Stomach (tissue), 9 donors: Measurements from ENCODE around the gene PTPRD. TPM values are rescaled to one million over a fixed set of nuclear protein-coding genes. Genes with fewer than 3 reads are reported as not detected.

Experiments used
- DNase-seq, 2 donors: peaks; one replicate each; pipeline versions ENCODE4 v3.0.0 to v3.0.0-alpha.2; 2013 to 2019
- H3K27ac ChIP-seq, 5 donors: fragments of 200-600 bp in 4 of 5; sonication (generic) in 4 of 5; one replicate each; pipeline ENCODE4 v1.5.1; 2013 to 2019; ENCODE audit warnings: mild to moderate bottlenecking in 1 of 5, moderate library complexity in 1 of 5
- H3K27me3 ChIP-seq, 3 donors: fragments of 200-600 bp; sonication (generic); one replicate each; pipeline ENCODE4 v1.5.1; 2017 to 2019; ENCODE audit warnings: mixed run types in 1 of 3
- H3K36me3 ChIP-seq, 4 donors: fragments of 200-600 bp; sonication (generic); 1 replicate in 3 of 4; 2 replicates in 1 of 4; pipeline ENCODE4 v1.5.1; 2016 to 2019
- H3K4me1 ChIP-seq, 4 donors: fragments of 200-600 bp; sonication (generic); one replicate each; pipeline ENCODE4 v1.5.1; 2016 to 2019
- H3K4me3 ChIP-seq, 4 donors: fragments of 200-600 bp; sonication (generic) in 3 of 4; one replicate each; pipeline ENCODE4 v1.5.1; 2016 to 2019; ENCODE audit warnings: mild to moderate bottlenecking in 1 of 4
- H3K9me3 ChIP-seq, 4 donors: fragments of 200-600 bp; sonication (generic); one replicate each; pipeline ENCODE4 v1.5.1; 2016 to 2019
- CTCF ChIP-seq, 7 experiments: fragments of 450-650 bp in 4 of 7; fragments of 200-600 bp in 3 of 7; sonication (generic) in 3 of 7; IDR thresholded peaks; one replicate each; pipeline ENCODE4 v1.5.1; 2016 to 2019; ENCODE audit warnings: antibody characterized with exemption in 7 of 7, control low read depth in 2 of 7, mild to moderate bottlenecking in 1 of 7
- EP300 ChIP-seq: sonication (generic); formaldehyde crosslinking; IDR thresholded peaks from one replicate; pipeline ENCODE4 v1.6.1; 2017; ENCODE audit warnings: antibody characterized with exemption
- POLR2A ChIP-seq, 4 donors: fragments of 450-650 bp; IDR thresholded peaks; one replicate each; pipeline ENCODE4 v1.6.1; 2016; ENCODE audit warnings: antibody characterized with exemption in 4 of 4, control low read depth in 2 of 4, mild to moderate bottlenecking in 1 of 4, moderate library complexity in 1 of 4
- POLR2AphosphoS5 ChIP-seq, 3 donors: sonication (generic); formaldehyde crosslinking; IDR thresholded peaks; one replicate each; pipeline ENCODE4 v1.6.1; 2016; ENCODE audit warnings: antibody characterized with exemption in 3 of 3
- WGBS, 5 donors: extraction: QIAGEN DNeasy Blood & Tissue Kit in 3 of 5; methylation state at CpG; one replicate each; pipeline versions ENCODE4 v1.1.5 to v1.1.7; 2013 to 2018; 5-methylcytosine and 5-hydroxymethylcytosine counted together
- intact Hi-C: fragments of 100-400 bp; cut with DNase I; formaldehyde crosslinking; loops from one replicate; pipeline ENCODE4 v1.15.1; 2023; ENCODE audit warnings: low total_unique reads
- polyA plus RNA-seq, 3 donors: library from polyadenylated mRNA; stranded (reverse); fragments of 200-250 nt; gene quantifications; one replicate each; pipeline ENCODE4 v1.2.3, GENCODE V29; 2013
- total RNA-seq, 5 donors: library from RNA; depleted of rRNA; stranded (reverse); fragments of >200 nt; gene quantifications; one replicate each; pipeline versions ENCODE4 v1.1.0 to v1.2.3, GENCODE V29; 2014 to 2016
- donor health status: healthy with polysubstance abuse.
- donor health status: Bipolar disorder and iron deficiency.
- donor health status: healthy.

PTPRD gene
- total and polyA plus RNA-seq, 8 donors, result 0.12 to 53.1 (median 1.2) TPM

- Histone ChIP-seq H3K4me1 (peaks cover 0 to 5% (median 0%) of the 10 kb centered on the region in 4 donors), H3K4me3 (no peak overlapping the region), H3K27ac (no peak overlapping the region), H3K27me3 (no peaks in the 10 kb centered on the region), H3K9me3 (no peaks in the 10 kb centered on the region), H3K36me3 (no peaks in the 10 kb centered on the region)
- TF ChIP-seq POLR2AphosphoS5 (IDR thresholded peaks at IDR 0.05), result no peak
- no peak for TF ChIP-seq POLR2A (IDR thresholded peaks at IDR 0.05)
- TF ChIP-seq EP300, result no peak
- no peak for TF ChIP-seq CTCF (IDR thresholded peaks at IDR 0.05)
- DNase-seq, result no peak
- intact Hi-C loops, result no loop called here
- 94 to 100% (median 100%) methylated on average over 1 of the region's 1 CpG for WGBS, 5 donors
These were observed 2137.9 kb downstream of the PTPRD start for GRCh38 chr9:8474937-8475336.

- Histone ChIP-seq H3K27me3 (no peaks in the 10 kb centered on the region), H3K4me3 (no peak overlapping the region), H3K36me3 (no peaks in the 10 kb centered on the region), H3K9me3 (no peaks in the 10 kb centered on the region), H3K27ac (no peak overlapping the region), H3K4me1 (peaks cover 0 to 5% (median 0%) of the 10 kb centered on the region in 4 donors)
- no peak for DNase-seq
- intact Hi-C loops, result no loop called here
- WGBS, 5 donors, result 91 to 95% (median 92%) methylated on average over 10 of the region's 10 CpGs
- TF ChIP-seq POLR2AphosphoS5 (IDR thresholded peaks at IDR 0.05) (no peak), EP300 (no peak), CTCF (IDR thresholded peaks at IDR 0.05) (no peak), POLR2A (IDR thresholded peaks at IDR 0.05) (no peak)
These were observed 2139.4 kb downstream of the PTPRD start for GRCh38 chr9:8473244-8474020.

- intact Hi-C loops, result no loop called here
- H3K9me3 ChIP-seq, result no peaks in the 10 kb centered on the region
- 69 to 77% (median 72%) methylated on average over 3 of the region's 3 CpGs for WGBS, 5 donors
These were observed 2144.7 kb downstream of the PTPRD start for GRCh38 chr9:8468045-8468637.

GRCh38 chr9:8457816-8458215, 2155.0 kb downstream of the PTPRD start:
- H3K36me3 ChIP-seq, result no peaks in the 10 kb centered on the region
- DNase-seq, result no peak
- WGBS, 5 donors, result 72 to 89% (median 79%) methylated on average over 2 of the region's 2 CpGs
- intact Hi-C loops, result no loop called here
- no peaks in the 10 kb centered on the region for H3K4me1 ChIP-seq
- H3K4me3 ChIP-seq, result no peak overlapping the region
- H3K9me3 ChIP-seq, result no peaks in the 10 kb centered on the region
- H3K27me3 ChIP-seq, result no peaks in the 10 kb centered on the region
- no peak overlapping the region for H3K27ac ChIP-seq
- TF ChIP-seq POLR2A (IDR thresholded peaks at IDR 0.05) (no peak), EP300 (no peak), POLR2AphosphoS5 (IDR thresholded peaks at IDR 0.05) (no peak), CTCF (IDR thresholded peaks at IDR 0.05) (no peak)

More at GRCh38 chr9:8468045-8468637, 2144.7 kb downstream of the PTPRD start:
- DNase-seq, result no peak
- Histone ChIP-seq H3K27ac (no peak overlapping the region), H3K36me3 (no peaks in the 10 kb centered on the region), H3K27me3 (no peaks in the 10 kb centered on the region), H3K4me1 (peaks cover 0 to 5% (median 0%) of the 10 kb centered on the region in 4 donors), H3K4me3 (no peak overlapping the region)
- no peak for TF ChIP-seq EP300
- no peak for TF ChIP-seq CTCF (IDR thresholded peaks at IDR 0.05)
- TF ChIP-seq POLR2A (IDR thresholded peaks at IDR 0.05), result no peak
- no peak for TF ChIP-seq POLR2AphosphoS5 (IDR thresholded peaks at IDR 0.05)
